HepG2 (cell line): ENCODE results near the gene C5orf34. TPM values are rescaled to one million over a fixed set of nuclear protein-coding genes. Genes with fewer than 3 reads are reported as not detected.

Source experiments
- AGO2 ChIP-seq: fragments of 200-400 bp; formaldehyde crosslinking; optimal IDR thresholded peaks from 2 replicates; pipeline ENCODE3; 2017; ENCODE audit warnings: mild to moderate bottlenecking, low read depth, low read length, moderate library complexity
- FOXJ3 ChIP-seq: sonication (generic); formaldehyde crosslinking; IDR thresholded peaks from 2 replicates; pipeline ENCODE4 v1.4.0; 2020; ENCODE audit warnings: missing genetic modification reagents, mild to moderate bottlenecking, borderline replicate concordance
- HNRNPLL ChIP-seq: fragments of 200-400 bp; formaldehyde crosslinking; IDR thresholded peaks from 2 replicates; pipeline ENCODE4 v1.6.1; 2017; ENCODE audit warnings: mild to moderate bottlenecking, low read depth, low read length; ENCODE audit not compliant: poor library complexity, severe bottlenecking
- HOXD1 ChIP-seq: sonication (generic); formaldehyde crosslinking; IDR thresholded peaks from 2 replicates; pipeline ENCODE4 v1.5.0; 2020; ENCODE audit warnings: missing genetic modification reagents
- IKZF5 ChIP-seq: IDR thresholded peaks from 2 replicates; pipeline ENCODE4 v1.6.1; 2018; ENCODE audit warnings: missing genetic modification reagents, mild to moderate bottlenecking, missing compliant biosample characterization
- NCOA2 ChIP-seq: sonication (generic); formaldehyde crosslinking; IDR thresholded peaks from 2 replicates; pipeline ENCODE4 v1.8.0; 2022; ENCODE audit warnings: inconsistent platforms
- PATZ1 ChIP-seq: sonication (generic); formaldehyde crosslinking; IDR thresholded peaks from 2 replicates; pipeline ENCODE4 v1.4.0; 2020; ENCODE audit warnings: missing genetic modification reagents
- PAWR ChIP-seq: sonication (generic); formaldehyde crosslinking; IDR thresholded peaks from 2 replicates; pipeline ENCODE4 v1.4.0; 2020; ENCODE audit warnings: missing genetic modification reagents, mild to moderate bottlenecking, borderline replicate concordance
- PAX8 ChIP-seq: sonication (generic); formaldehyde crosslinking; IDR thresholded peaks from 2 replicates; pipeline ENCODE4 v1.8.0; 2022; ENCODE audit warnings: mild to moderate bottlenecking, missing genetic modification reagents, borderline replicate concordance
- POLR2AphosphoS5 ChIP-seq: IDR thresholded peaks from 2 replicates; pipeline ENCODE4 v1.6.1; 2012; ENCODE audit warnings: low read depth, low read length
- POLR2G ChIP-seq: fragments of 200-400 bp; formaldehyde crosslinking; IDR thresholded peaks from 2 replicates; pipeline ENCODE4 v1.6.1; 2018; ENCODE audit warnings: mild to moderate bottlenecking, low read depth, low read length, moderate library complexity
- RELA ChIP-seq: sonication (generic); formaldehyde crosslinking; IDR thresholded peaks from 2 replicates; pipeline ENCODE4 v1.4.0; 2020; ENCODE audit warnings: missing genetic modification reagents
- SMYD3 ChIP-seq: sonication (generic); formaldehyde crosslinking; IDR thresholded peaks from 2 replicates; pipeline ENCODE4 v1.8.1; 2023; ENCODE audit warnings: mild to moderate bottlenecking, missing genetic modification reagents
- THAP11 ChIP-seq: IDR thresholded peaks from 2 replicates; pipeline ENCODE4 v1.6.1; 2016; ENCODE audit warnings: missing biosample characterization, missing genetic modification reagents
- TIGD3 ChIP-seq: sonication (generic); formaldehyde crosslinking; IDR thresholded peaks from 2 replicates; pipeline ENCODE4 v1.5.1; 2020; ENCODE audit warnings: mild to moderate bottlenecking, missing genetic modification reagents, borderline replicate concordance
- ZBTB7A ChIP-seq: sonication (generic); formaldehyde crosslinking; IDR thresholded peaks from 2 replicates; pipeline ENCODE4 v1.8.0; 2022; ENCODE audit warnings: mild to moderate bottlenecking, missing genetic modification reagents
- ZC3H4 ChIP-seq: sonication (generic); formaldehyde crosslinking; IDR thresholded peaks from 2 replicates; pipeline ENCODE4 v1.4.0; 2020; ENCODE audit warnings: missing genetic modification reagents, borderline replicate concordance
- ZNF253 ChIP-seq: sonication (generic); formaldehyde crosslinking; IDR thresholded peaks from 2 replicates; pipeline ENCODE4 v1.8.0; 2022; ENCODE audit warnings: mild to moderate bottlenecking, missing genetic modification reagents, borderline replicate concordance
- ZNF276 ChIP-seq: sonication (generic); formaldehyde crosslinking; IDR thresholded peaks from 2 replicates; pipeline ENCODE4 v1.4.0; 2020; ENCODE audit warnings: mild to moderate bottlenecking, low read depth, missing genetic modification reagents
- ZNF580 ChIP-seq: IDR thresholded peaks from 2 replicates; pipeline ENCODE4 v1.6.1; 2016; ENCODE audit warnings: low read depth, borderline replicate concordance
- ZNF607 ChIP-seq: sonication (generic); formaldehyde crosslinking; IDR thresholded peaks from 2 replicates; pipeline ENCODE4 v1.5.1; 2020; ENCODE audit warnings: missing genetic modification reagents, mild to moderate bottlenecking, borderline replicate concordance
- ZNF777 ChIP-seq: sonication (generic); formaldehyde crosslinking; IDR thresholded peaks from 2 replicates; pipeline ENCODE4 v1.4.0; 2020; ENCODE audit warnings: missing genetic modification reagents
- polyA plus RNA-seq, 8 experiments: library from polyadenylated mRNA; depleted of rRNA in 3 of 8; stranded (reverse) in 7 of 8; unstranded in 1 of 8; fragments of >200 nt; fragmentation: Illumina TruSeq in 4 of 8; extraction: Trizol in 4 of 8; gene quantifications; 2 replicates each; pipeline versions ENCODE4 v1.2.1 to v1.2.3, GENCODE V29; 2011 to 2016; ENCODE audit warnings: low read depth in 4 of 8, missing spikeins in 1 of 8, mixed read lengths in 1 of 8; ENCODE audit not compliant: insufficient read depth in 1 of 8
- total RNA-seq, 5 experiments: library from RNA; depleted of rRNA; stranded (reverse); fragments of >200 nt; fragmentation: Illumina TruSeq; extraction: Trizol; gene quantifications; 2 replicates each; pipeline ENCODE4 v1.2.3, GENCODE V29; 2016; ENCODE audit warnings: low read depth in 1 of 5

The C5orf34 gene
- total and polyA plus RNA-seq, 2 of the 13 experiments (the other 11 are each of a cell fraction or from before 2014, with no cell fraction given): 3.2 to 6.4 TPM

- TF ChIP-seq TIGD3 (CRISPR knock-in tag): no peak
- TF ChIP-seq FOXJ3 (CRISPR knock-in tag): no peak
- no peak for TF ChIP-seq ZNF253
- TF ChIP-seq ZNF607: no peak; the same call in 1 of the 2 replicates
- 0 out of 2 replicates have a peak, but pooled peaks have one; percentile 32 for TF ChIP-seq ZBTB7A
- TF ChIP-seq HNRNPLL: no peak
- peak; percentile 7; the same call in 1 of the 2 replicates for TF ChIP-seq POLR2G
- no peak for TF ChIP-seq PATZ1
- no peak for TF ChIP-seq POLR2AphosphoS5
- no peak for TF ChIP-seq ZC3H4 (CRISPR knock-in tag)
- TF ChIP-seq ZNF580 (CRISPR knock-in tag): no peak
- no peak for TF ChIP-seq SMYD3 (CRISPR knock-in tag)
- no peak for TF ChIP-seq ZNF777 (CRISPR knock-in tag)
- TF ChIP-seq PAWR: 0 out of 2 replicates have a peak, but pooled peaks have one; percentile 48
- TF ChIP-seq ZNF276 (CRISPR knock-in tag): no peak; the same call in 1 of the 2 replicates
- TF ChIP-seq RELA (CRISPR knock-in tag): no peak
- TF ChIP-seq AGO2: no peak
- no peak for TF ChIP-seq THAP11 (CRISPR knock-in tag)
- TF ChIP-seq IKZF5 (CRISPR knock-in tag): no peak
- peak; percentile 95; the same call in 1 of the 2 replicates for TF ChIP-seq PAX8 (CRISPR knock-in tag)
- no peak for TF ChIP-seq HOXD1
- TF ChIP-seq NCOA2 (CRISPR knock-in tag): no peak
Measured at GRCh38 chr5:43555895-43556606, 41.1 kb upstream of the C5orf34 start (continued).
